Gastroesophageal sphincter (tissue), 4 donors: ENCODE results near the gene DTD2. TPM values are rescaled to one million over a fixed set of nuclear protein-coding genes. Genes with fewer than 3 reads are reported as not detected.
"Not testable (repeated sequence)": the region's sequence is repeated elsewhere in the genome, so short reads cannot be mapped to it uniquely, and the experiment has no call there.

Experiments
- ATAC-seq: fragments of 150-250 bp; one replicate; pipeline ENCODE4 v1.9.1; 2016; ENCODE audit warnings: mild to moderate bottlenecking, moderate library complexity
- H3K27ac ChIP-seq, 4 donors: fragments of 200-600 bp; sonication (generic) in 3 of 4; 1 replicate in 3 of 4; 2 replicates in 1 of 4; pipeline ENCODE4 v1.5.1; 2016 to 2019
- H3K27me3 ChIP-seq: fragments of 200-600 bp; sonication (generic); one replicate; pipeline ENCODE4 v1.5.1; 2019
- H3K36me3 ChIP-seq, 2 donors: fragments of 200-600 bp; sonication (generic); one replicate each; pipeline ENCODE4 v1.5.1; 2019; ENCODE audit warnings: control low read depth in 1 of 2
- H3K4me1 ChIP-seq, 3 donors: fragments of 200-600 bp; sonication (generic); 1 replicate in 2 of 3; 2 replicates in 1 of 3; pipeline ENCODE4 v1.5.1; 2016 to 2019; ENCODE audit warnings: control low read depth in 2 of 3
- H3K4me3 ChIP-seq, 2 donors: fragments of 200-600 bp; sonication (generic); one replicate each; pipeline ENCODE4 v1.5.1; 2019; ENCODE audit warnings: mild to moderate bottlenecking in 1 of 2, moderate library complexity in 1 of 2
- H3K9me3 ChIP-seq, 3 donors: fragments of 200-600 bp; sonication (generic); one replicate each; pipeline ENCODE4 v1.5.1; 2017 to 2019; ENCODE audit warnings: control low read depth in 2 of 3
- EP300 ChIP-seq: sonication (generic); formaldehyde crosslinking; IDR thresholded peaks from one replicate; pipeline ENCODE4 v1.6.1; 2017; ENCODE audit warnings: antibody characterized with exemption, mild to moderate bottlenecking
- POLR2A ChIP-seq, 2 donors: fragments of 450-650 bp; IDR thresholded peaks; one replicate each; pipeline ENCODE4 v1.6.1; 2017; ENCODE audit warnings: antibody characterized with exemption in 2 of 2, mild to moderate bottlenecking in 2 of 2, moderate library complexity in 1 of 2
- POLR2AphosphoS5 ChIP-seq: sonication (generic); formaldehyde crosslinking; IDR thresholded peaks from one replicate; pipeline ENCODE4 v1.6.1; 2017; ENCODE audit warnings: antibody characterized with exemption
- WGBS, 2 donors: methylation state at CpG; one replicate each; pipeline ENCODE4 v1.1.5; 2018; ENCODE audit warnings: low coverage in 1 of 2; 5-methylcytosine and 5-hydroxymethylcytosine counted together
- total RNA-seq, 4 donors: library from RNA; depleted of rRNA; stranded (reverse); fragments of >200 nt; gene quantifications; one replicate each; pipeline ENCODE4 v1.1.0, GENCODE V29; 2016
- TF ChIP-seq, protein P1 (sequence below), 4 experiments: fragments of 200-600 bp in 2 of 4; fragments of 450-650 bp in 2 of 4; sonication (generic) in 1 of 4; IDR thresholded peaks; one replicate each; pipeline ENCODE4 v1.5.1; 2017 to 2019; ENCODE audit warnings: antibody characterized with exemption in 4 of 4, mild to moderate bottlenecking in 2 of 4, moderate library complexity in 2 of 4

The DTD2 gene
- total RNA-seq, 4 donors from 2014 or later, result 21.3 to 31.1 (median 28.1) TPM

DNA sequence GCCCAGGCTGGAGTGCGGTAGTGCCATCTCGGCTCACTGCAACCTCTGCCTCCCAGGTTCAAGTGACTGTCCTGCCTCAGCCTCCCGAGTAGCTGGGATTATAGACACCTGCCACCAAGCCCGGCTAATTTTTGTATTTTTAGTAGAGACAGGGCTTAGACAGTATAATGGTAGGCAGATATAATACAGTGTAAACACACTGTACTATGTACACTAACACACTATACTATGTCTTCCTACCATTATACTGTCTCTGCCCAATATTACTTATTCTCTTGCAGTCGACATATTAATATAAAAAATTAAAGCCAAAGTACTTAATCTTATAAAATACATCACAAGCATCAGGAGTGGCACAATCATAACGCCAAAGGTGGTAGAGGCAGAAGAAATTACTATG lies 15.0 kb downstream of the DTD2 start:
- peaks cover 0 to 8% of the 10 kb centered on the region in 2 donors for H3K36me3 ChIP-seq
- no peak for TF ChIP-seq POLR2AphosphoS5
- no peak for TF ChIP-seq EP300
- TF ChIP-seq, protein P1, sequence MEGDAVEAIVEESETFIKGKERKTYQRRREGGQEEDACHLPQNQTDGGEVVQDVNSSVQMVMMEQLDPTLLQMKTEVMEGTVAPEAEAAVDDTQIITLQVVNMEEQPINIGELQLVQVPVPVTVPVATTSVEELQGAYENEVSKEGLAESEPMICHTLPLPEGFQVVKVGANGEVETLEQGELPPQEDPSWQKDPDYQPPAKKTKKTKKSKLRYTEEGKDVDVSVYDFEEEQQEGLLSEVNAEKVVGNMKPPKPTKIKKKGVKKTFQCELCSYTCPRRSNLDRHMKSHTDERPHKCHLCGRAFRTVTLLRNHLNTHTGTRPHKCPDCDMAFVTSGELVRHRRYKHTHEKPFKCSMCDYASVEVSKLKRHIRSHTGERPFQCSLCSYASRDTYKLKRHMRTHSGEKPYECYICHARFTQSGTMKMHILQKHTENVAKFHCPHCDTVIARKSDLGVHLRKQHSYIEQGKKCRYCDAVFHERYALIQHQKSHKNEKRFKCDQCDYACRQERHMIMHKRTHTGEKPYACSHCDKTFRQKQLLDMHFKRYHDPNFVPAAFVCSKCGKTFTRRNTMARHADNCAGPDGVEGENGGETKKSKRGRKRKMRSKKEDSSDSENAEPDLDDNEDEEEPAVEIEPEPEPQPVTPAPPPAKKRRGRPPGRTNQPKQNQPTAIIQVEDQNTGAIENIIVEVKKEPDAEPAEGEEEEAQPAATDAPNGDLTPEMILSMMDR (IDR thresholded peaks at IDR 0.05), result no peak
- TF ChIP-seq POLR2A (IDR thresholded peaks at IDR 0.05), result no peak
- no peak for ATAC-seq
- no peak overlapping the region for H3K4me3 ChIP-seq
- H3K4me1 ChIP-seq, result peaks cover 0 to 14% (median 0%) of the 10 kb centered on the region in 3 donors
- no peaks in the 10 kb centered on the region for H3K9me3 ChIP-seq
- 69 to 92% methylated on average over 5 to 6 of the region's 6 CpGs for WGBS, 2 donors
- peak overlapping the region in 1 of 4 donors; percentile 66 for H3K27ac ChIP-seq
- no peaks in the 10 kb centered on the region for H3K27me3 ChIP-seq

DNA sequence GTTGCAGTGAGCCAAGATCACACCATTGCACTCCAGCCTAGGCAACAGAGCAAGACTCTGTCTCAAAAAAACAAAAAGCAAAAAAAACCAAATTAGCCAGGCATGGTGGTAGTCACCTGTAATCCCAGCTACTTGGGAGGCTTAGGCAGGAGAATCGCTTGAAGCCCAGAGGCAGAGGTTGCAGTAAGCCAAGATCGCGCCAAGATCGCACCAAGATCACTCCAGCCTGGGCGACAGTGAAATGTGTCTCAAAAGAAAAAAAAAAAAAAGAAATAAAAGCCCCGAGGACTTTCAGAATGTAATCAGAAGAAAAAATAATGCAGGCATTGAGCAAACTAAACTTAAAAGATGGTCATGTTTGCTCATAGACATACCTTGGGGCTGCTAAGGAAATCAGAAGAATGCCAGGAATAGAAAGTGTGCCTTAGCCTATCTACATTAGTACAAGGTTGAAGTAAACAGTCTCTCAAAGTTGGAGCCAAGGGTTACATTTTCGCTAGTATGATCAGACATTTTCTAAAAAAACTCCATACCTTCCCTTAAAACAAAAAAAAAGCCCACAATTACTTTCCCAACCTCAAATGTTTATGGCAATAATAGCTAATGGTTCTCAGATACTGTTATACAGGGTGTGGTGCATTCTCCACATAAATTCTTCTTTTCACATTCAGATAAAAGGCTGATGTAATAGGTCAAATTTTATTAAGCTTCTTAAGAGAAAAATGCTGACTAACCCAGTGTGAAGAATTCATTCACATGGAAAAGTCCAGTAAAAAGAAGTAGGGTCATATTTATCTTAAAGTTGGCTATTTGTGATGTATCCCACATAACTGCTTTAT lies 15.8 kb downstream of the DTD2 start:
- Histone ChIP-seq H3K27ac (peak overlapping the region in 2 of 4 donors; percentile 51 to 66), H3K4me3 (no peak overlapping the region), H3K36me3 (peaks cover 0 to 5% of the 10 kb centered on the region in 2 donors), H3K9me3 (no peaks in the 10 kb centered on the region), H3K4me1 (peaks cover 0 to 14% (median 0%) of the 10 kb centered on the region in 3 donors), H3K27me3 (no peaks in the 10 kb centered on the region)
- TF ChIP-seq EP300 (no peak), POLR2AphosphoS5 (no peak), POLR2A (IDR thresholded peaks at IDR 0.05) (no peak)
- TF ChIP-seq, protein P1 (IDR thresholded peaks at IDR 0.05), result no peak
- 41 to 64% methylated on average over 6 to 7 of the region's 7 CpGs for WGBS, 2 donors
- no peak for ATAC-seq

DNA sequence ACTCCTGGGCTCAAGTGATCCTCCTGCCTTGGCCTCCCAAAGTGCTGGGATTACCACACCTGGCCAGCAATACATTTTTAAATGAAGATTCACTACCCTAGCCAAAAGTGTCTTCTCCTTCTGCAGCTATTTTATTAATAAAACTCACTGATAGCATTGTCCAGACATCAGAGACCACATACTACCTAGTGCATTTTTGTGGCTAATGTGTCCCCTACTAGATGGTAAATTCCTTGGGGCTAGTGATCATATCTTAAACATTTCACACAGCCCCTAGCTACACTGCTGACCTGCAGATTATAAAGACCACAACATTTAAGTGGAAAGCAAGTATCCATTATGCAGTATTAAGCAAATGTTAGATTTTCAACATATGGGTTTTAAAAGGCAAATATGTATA lies 17.0 kb downstream of the DTD2 start:
- no peak for ATAC-seq
- H3K27ac ChIP-seq, result no peak overlapping the region

DNA sequence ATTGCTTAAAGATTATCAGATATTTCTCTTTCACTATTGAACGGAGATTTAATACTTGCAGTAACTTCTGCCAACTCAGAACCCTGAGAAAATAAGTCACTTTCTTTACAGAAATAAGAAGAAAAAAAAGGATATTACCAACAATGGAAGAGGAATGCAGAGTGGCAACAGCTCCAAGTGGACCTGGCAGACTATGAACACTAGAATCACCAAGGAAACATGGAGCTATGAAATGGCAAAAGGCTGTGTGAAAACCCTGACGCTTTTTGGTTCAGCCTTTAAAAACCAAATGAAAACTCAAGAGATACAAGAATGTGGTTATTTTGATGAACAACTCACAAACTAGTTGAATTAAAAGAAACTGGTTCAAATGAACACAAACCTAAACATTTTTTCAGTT lies 17.7 kb downstream of the DTD2 start:
- TF ChIP-seq POLR2AphosphoS5 (no peak), EP300 (no peak), POLR2A (IDR thresholded peaks at IDR 0.05) (no peak)
- TF ChIP-seq, protein P1 (IDR thresholded peaks at IDR 0.05), result no peak
- no peaks in the 10 kb centered on the region for H3K36me3 ChIP-seq
- H3K27me3 ChIP-seq, result no peaks in the 10 kb centered on the region
- H3K4me3 ChIP-seq, result no peak overlapping the region
- no peaks in the 10 kb centered on the region for H3K9me3 ChIP-seq
- H3K27ac ChIP-seq, result no peak overlapping the region
- WGBS, 2 donors, result 38 to 84% methylated on average over 2 of the region's 2 CpGs
- peaks cover 0 to 27% (median 5%) of the 10 kb centered on the region in 3 donors for H3K4me1 ChIP-seq
- ATAC-seq, result no peak

More for the DNA sequence above, 17.0 kb downstream of the DTD2 start:
- peaks cover 0 to 21% (median 0%) of the 10 kb centered on the region in 3 donors for H3K4me1 ChIP-seq
- H3K36me3 ChIP-seq, result no peaks in the 10 kb centered on the region
- H3K9me3 ChIP-seq, result no peaks in the 10 kb centered on the region
- no peaks in the 10 kb centered on the region for H3K27me3 ChIP-seq
- TF ChIP-seq, protein P1 (IDR thresholded peaks at IDR 0.05), result no peak
- TF ChIP-seq POLR2AphosphoS5 (no peak), EP300 (no peak), POLR2A (IDR thresholded peaks at IDR 0.05) (no peak)
- no peak overlapping the region for H3K4me3 ChIP-seq

DNA sequence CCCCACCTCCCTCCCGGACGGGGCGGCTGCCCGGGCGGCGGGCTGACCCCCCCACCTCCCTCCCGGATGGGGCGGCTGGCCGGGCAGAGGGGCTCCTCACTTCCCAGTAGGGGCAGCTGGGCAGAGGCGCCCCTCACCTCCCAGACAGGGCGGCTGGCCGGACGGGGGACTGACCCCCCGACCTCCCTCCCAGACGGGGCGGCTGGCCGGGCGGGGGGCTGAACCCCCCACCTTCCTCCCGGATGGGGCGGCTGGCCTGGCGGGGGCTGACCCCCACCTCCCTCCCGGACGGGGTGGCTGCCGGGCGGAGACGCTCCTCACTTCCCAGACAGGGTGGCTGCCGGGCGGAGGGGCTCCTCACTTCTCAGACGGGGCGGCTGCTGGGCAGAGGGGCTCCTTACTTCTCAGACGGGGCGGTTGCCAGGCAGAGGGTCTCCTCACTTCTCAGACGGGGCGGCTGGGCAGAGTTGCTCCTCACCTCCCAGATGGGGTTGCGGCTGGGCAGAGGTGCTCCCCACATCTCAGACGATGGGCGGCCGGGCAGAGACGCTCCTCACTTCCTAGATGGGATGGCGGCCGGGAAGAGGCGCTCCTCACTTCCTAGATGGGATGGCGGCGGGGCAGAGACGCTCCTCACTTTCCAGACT lies 20.1 kb downstream of the DTD2 start:
- H3K36me3 ChIP-seq, H3K27me3 ChIP-seq, ATAC-seq, H3K27ac ChIP-seq, H3K4me3 ChIP-seq, H3K9me3 ChIP-seq: not testable (repeated sequence)
- WGBS, 2 donors, result no CpG with 5 or more reads among the region's 45 CpGs
- peaks cover 0 to 26% (median 6%) of the 10 kb centered on the region in 3 donors for H3K4me1 ChIP-seq
